NCI-H82 treated with DMSO at 0.1 percent for 48 hours (cell line): ENCODE results near the gene USP20.

Source experiments
- DNase-seq: peaks from one replicate; lab custom pipeline; 2025; ENCODE audit not compliant: unreplicated experiment; lab: John Stamatoyannopoulos, UW

USP20 gene

GRCh38 chr9:129914051-129914450 lies 78.8 kb downstream of the USP20 start:
- no peak for DNase-seq

GRCh38 chr9:129916707-129917106 lies 81.4 kb downstream of the USP20 start:
- DNase-seq, result no peak

GRCh38 chr9:129918296-129918950 lies 83.2 kb downstream of the USP20 start:
- no peak for DNase-seq

- DNase-seq, result no peak
Observed at GRCh38 chr9:129919277-129919676, 84.0 kb downstream of the USP20 start.

DNA sequence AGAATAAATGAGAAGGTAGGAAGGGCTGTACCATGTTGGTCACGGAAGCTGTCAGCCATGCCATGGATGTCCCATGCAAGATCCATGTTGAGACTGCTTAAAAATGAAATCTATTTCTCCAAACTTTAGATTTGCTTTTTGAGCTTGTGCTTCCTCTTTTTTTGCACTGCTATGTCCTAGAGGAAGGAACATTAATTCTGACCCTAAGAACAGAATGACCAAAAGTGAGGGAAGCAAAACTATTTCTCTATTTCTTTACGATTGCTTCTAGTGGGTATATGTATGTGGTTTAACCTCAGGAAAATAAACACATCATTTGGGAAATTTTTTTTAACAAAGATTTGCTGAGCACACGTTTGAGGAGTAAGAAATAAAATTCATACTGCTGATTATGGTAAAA lies 84.6 kb downstream of the USP20 start:
- no peak for DNase-seq

DNA sequence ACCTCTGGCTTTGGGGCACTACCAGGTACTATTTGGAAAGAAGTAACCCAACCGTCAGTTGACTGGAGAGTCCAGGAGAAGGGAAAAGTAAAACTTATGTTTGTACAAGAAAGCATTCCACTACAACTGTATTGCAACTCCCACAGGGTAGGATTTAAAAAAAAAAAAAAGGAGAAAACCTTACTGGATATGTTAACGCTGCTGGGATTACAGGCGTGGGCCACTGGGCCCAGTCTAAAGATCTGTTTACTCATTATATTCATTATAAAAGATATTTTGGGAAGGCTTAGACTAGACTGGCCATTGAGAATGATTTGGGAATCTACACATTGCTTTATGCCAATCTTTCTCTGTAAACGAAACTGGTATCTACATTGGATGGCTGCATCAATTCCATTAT lies 86.6 kb downstream of the USP20 start:
- DNase-seq, result no peak

GRCh38 chr9:129923589-129923988 lies 88.3 kb downstream of the USP20 start:
- no peak for DNase-seq

- DNase-seq, result no peak
Observed at GRCh38 chr9:129929496-129930125, 94.4 kb downstream of the USP20 start.

DNA sequence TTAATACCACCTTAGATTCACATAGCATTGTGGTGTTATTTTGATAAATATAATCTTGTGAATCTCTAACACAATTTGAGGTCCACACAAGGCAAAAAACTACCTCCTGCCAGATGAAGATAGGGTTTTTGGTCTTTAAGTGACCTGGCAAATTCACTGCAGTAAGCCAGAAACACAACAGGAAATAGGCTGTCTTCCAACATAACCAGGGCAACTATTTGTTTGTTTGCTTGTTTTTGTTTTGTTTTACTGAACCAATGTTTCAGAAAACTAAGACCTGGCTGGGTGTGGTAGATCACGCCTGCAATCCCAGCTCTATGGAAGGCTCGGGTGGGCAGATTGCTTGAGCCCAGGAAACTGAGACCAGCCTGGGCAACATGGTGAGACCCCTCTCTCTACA lies 95.5 kb downstream of the USP20 start:
- no peak for DNase-seq
